GM23248 (cell line): ENCODE results near the gene RHOBTB1. TPM values are rescaled to one million over a fixed set of nuclear protein-coding genes. Genes with fewer than 3 reads are reported as not detected.
A peak's percentile ranks its signal among the peaks of the same experiment; 100 is the strongest.

Experiments used
- DNase-seq: peaks from one replicate; pipeline ENCODE4 v3.0.0-alpha.2; 2015
- H2AFZ ChIP-seq: fragments of 200-600 bp; sonication (generic); 2 replicates; pipeline ENCODE4 v1.6.1; 2016; ENCODE audit warnings: antibody characterized with exemption
- H3F3A ChIP-seq: fragments of 200-600 bp; sonication (generic); 2 replicates; pipeline ENCODE4 v1.6.1; 2016; ENCODE audit warnings: mild to moderate bottlenecking, antibody characterized with exemption, mixed run types; ENCODE audit not compliant: insufficient read depth
- H3K27ac ChIP-seq: fragments of 200-600 bp; sonication (generic); 2 replicates; pipeline ENCODE4 v1.5.1; 2016; ENCODE audit warnings: mild to moderate bottlenecking
- H3K27me3 ChIP-seq: fragments of 200-600 bp; sonication (generic); replicated peaks from 2 replicates; pipeline ENCODE4 v1.6.1; 2016; ENCODE audit warnings: mild to moderate bottlenecking; ENCODE audit not compliant: insufficient read depth
- H3K36me3 ChIP-seq: fragments of 200-600 bp; sonication (generic); 2 replicates; pipeline ENCODE4 v1.6.1; 2016; ENCODE audit warnings: low read depth, mild to moderate bottlenecking
- H3K4me1 ChIP-seq: fragments of 200-600 bp; sonication (generic); 2 replicates; pipeline ENCODE4 v1.6.1; 2016; ENCODE audit warnings: mild to moderate bottlenecking; ENCODE audit not compliant: insufficient read depth
- H3K4me2 ChIP-seq: fragments of 200-600 bp; sonication (generic); one replicate; pipeline ENCODE4 v1.6.1; 2016; ENCODE audit warnings: mild to moderate bottlenecking; ENCODE audit not compliant: unreplicated experiment
- H3K4me3 ChIP-seq: fragments of 200-600 bp; sonication (generic); 2 replicates; pipeline ENCODE4 v1.5.1; 2016; ENCODE audit warnings: mild to moderate bottlenecking
- H3K79me2 ChIP-seq: fragments of 200-600 bp; sonication (generic); 2 replicates; pipeline ENCODE4 v1.6.1; 2016; ENCODE audit warnings: mild to moderate bottlenecking; ENCODE audit not compliant: insufficient read depth
- H3K9ac ChIP-seq: fragments of 200-600 bp; sonication (generic); 2 replicates; pipeline ENCODE4 v1.6.1; 2016; ENCODE audit warnings: mild to moderate bottlenecking
- H3K9me2 ChIP-seq: fragments of 200-600 bp; sonication (generic); 2 replicates; pipeline ENCODE4 v1.6.1; 2016; ENCODE audit warnings: mixed run types, mild to moderate bottlenecking, moderate library complexity; ENCODE audit not compliant: insufficient read depth
- H3K9me3 ChIP-seq: fragments of 200-600 bp; sonication (generic); one replicate; pipeline ENCODE4 v1.6.1; 2017; ENCODE audit warnings: low read depth
- H4K20me1 ChIP-seq: fragments of 200-600 bp; sonication (generic); 2 replicates; pipeline ENCODE4 v1.6.0; 2016; ENCODE audit not compliant: insufficient read depth
- EZH2 ChIP-seq: fragments of 200-600 bp; sonication (generic); IDR thresholded peaks from 2 replicates; pipeline ENCODE4 v1.6.1; 2018; ENCODE audit warnings: antibody characterized with exemption, mild to moderate bottlenecking; ENCODE audit not compliant: insufficient read depth, poor library complexity, severe bottlenecking
- EZH2phosphoT487 ChIP-seq: fragments of 200-600 bp; sonication (generic); IDR thresholded peaks from 2 replicates; pipeline ENCODE4 v1.6.1; 2018; ENCODE audit warnings: antibody characterized with exemption, moderate library complexity, mild to moderate bottlenecking, low read depth; ENCODE audit not compliant: insufficient read depth
- WGBS, 2 experiments: methylation state at CpG; one replicate each; pipeline ENCODE4 v1.1.6; 2015 to 2017; ENCODE audit warnings: low lambda C conversion rate in 2 of 2, low coverage in 1 of 2; ENCODE audit errors: missing lambda C conversion rate in 2 of 2; 5-methylcytosine and 5-hydroxymethylcytosine counted together
- in situ Hi-C: fragments of 300-500 bp; cut with MboI; formaldehyde crosslinking; loops from 2 replicates; pipeline ENCODE4 v1.15.0; 2020
- polyA plus RNA-seq: library from polyadenylated mRNA; unstranded; fragments of >200 nt; fragmentation: Nextera tagmentation; extraction: Ambion mirVana; gene quantifications from 2 replicates; pipeline ENCODE4 v1.2.1, GENCODE V29; 2016
- total RNA-seq: library from RNA; depleted of rRNA; stranded (reverse); fragments of >200 nt; shearing (Covaris generic); gene quantifications from 2 replicates; pipeline ENCODE4 v1.2.3, GENCODE V29; 2014; rRNA removed

The RHOBTB1 gene, protein sequence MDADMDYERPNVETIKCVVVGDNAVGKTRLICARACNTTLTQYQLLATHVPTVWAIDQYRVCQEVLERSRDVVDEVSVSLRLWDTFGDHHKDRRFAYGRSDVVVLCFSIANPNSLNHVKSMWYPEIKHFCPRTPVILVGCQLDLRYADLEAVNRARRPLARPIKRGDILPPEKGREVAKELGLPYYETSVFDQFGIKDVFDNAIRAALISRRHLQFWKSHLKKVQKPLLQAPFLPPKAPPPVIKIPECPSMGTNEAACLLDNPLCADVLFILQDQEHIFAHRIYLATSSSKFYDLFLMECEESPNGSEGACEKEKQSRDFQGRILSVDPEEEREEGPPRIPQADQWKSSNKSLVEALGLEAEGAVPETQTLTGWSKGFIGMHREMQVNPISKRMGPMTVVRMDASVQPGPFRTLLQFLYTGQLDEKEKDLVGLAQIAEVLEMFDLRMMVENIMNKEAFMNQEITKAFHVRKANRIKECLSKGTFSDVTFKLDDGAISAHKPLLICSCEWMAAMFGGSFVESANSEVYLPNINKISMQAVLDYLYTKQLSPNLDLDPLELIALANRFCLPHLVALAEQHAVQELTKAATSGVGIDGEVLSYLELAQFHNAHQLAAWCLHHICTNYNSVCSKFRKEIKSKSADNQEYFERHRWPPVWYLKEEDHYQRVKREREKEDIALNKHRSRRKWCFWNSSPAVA
- total RNA-seq (14.6 and 16.2 TPM in 2 replicates), polyA plus RNA-seq (9.6 and 11.1 TPM in 2 replicates)

DNA sequence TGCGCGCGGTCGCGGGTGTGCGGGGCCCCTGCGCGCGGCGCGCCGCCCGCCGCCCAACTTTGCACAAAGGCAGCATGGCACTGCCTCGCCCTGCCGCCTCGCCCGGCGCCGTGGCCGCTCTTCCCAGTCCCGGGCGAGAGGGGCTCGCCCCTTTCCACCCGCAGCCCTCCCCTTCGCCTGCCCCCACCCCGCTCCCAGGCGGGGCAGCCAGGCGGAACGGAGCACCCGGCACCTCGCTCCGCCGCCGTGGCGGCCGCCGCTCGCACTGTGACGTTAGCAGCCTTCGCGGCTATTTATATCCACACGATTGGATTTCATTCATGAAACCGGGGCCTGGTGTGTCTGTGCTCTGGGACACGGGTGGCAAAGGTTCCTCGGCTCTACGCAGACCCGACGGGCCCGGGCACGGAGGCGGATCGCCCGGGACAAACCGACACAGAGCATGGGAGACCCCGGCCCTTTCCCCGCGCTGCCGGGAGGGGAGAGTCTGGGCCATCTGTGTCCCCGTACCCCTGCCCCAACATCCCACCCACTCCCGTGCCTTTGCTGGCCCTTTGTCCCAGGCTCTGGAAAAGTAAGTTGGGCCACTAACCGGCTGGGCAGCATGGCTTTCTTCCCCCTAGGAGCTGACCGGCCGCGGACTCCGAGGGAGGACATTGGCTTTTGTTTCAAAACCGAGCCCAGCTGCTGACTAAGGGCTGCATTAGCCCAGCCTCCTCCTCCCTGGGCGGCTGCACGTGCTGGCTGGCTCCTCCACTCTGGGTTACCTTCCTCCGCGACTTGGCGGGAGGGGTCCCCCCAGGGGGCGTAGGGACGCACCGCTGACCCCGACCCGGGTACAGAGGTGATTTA, at the start of gene RHOBTB1:
TSS of gene RHOBTB1 (minus strand) at position 128 of the 852 bp plus-strand sequence. CDS start 32,643 bp downstream, outside the sequence.
- no peaks in the 10 kb centered on the region for H3K36me3 ChIP-seq
- no peaks in the 10 kb centered on the region for H3K27me3 ChIP-seq
- H4K20me1 ChIP-seq = no peaks in the 10 kb centered on the region
- H3F3A ChIP-seq = peaks cover 5% of the 10 kb centered on the region; the same call in 1 of the 2 replicates
- H3K27ac ChIP-seq = peak within 1 kb of the TSS; percentile 98
- in situ Hi-C loops = no loop called here
- peak within 1 kb of the TSS; percentile 98 for H3K9ac ChIP-seq
- peaks cover 24% of the 10 kb centered on the region for H3K79me2 ChIP-seq
- peak within 1 kb of the TSS; percentile 100 for H3K4me2 ChIP-seq
- TF ChIP-seq EZH2 (no peak), EZH2phosphoT487 (no peak)
- DNase-seq = peak; percentile 92
- peak within 1 kb of the TSS; percentile 85 for H3K4me3 ChIP-seq
- 1% methylated on average over 56 to 62 of the region's 77 CpGs for WGBS, 2 experiments
- H2AFZ ChIP-seq = peak within 1 kb of the TSS; percentile 98
- H3K9me3 ChIP-seq = no peaks in the 10 kb centered on the region
- peaks cover 20% of the 10 kb centered on the region for H3K4me1 ChIP-seq
- H3K9me2 ChIP-seq = no peaks in the 10 kb centered on the region

DNA sequence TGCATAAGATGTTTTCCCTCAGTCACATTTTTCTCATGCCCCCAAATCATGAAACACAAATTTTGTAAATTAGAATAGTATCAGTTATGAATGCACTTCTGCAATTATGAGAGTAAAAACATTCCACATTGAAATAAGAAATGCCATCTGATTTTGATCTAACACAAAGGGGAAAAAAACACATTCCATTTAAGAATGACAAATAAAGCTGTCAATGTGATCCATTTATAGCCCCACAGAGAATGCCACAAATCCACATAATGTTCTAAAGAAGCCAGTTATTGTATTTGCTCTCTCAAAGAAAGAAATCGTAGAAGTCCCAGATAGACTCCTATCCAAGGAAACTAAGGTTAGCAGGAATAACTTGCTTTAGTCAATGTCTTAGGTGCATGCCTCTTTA, 48.7 kb upstream of the RHOBTB1 start:
- H3K36me3 ChIP-seq = no peaks in the 10 kb centered on the region
- H3K9ac ChIP-seq = no peak overlapping the region
- no peaks in the 10 kb centered on the region for H3K27me3 ChIP-seq
- TF ChIP-seq EZH2phosphoT487 (no peak), EZH2 (no peak)
- H3F3A ChIP-seq = no peaks in the 10 kb centered on the region
- no peak for DNase-seq
- H3K4me1 ChIP-seq = no peaks in the 10 kb centered on the region
- no peak overlapping the region for H3K27ac ChIP-seq
- H3K9me3 ChIP-seq = no peaks in the 10 kb centered on the region
- H3K79me2 ChIP-seq = no peaks in the 10 kb centered on the region
- 0 out of 2 replicates have a peak, but pooled peaks cover 3% of the 10 kb centered on the region for H3K9me2 ChIP-seq
- H3K4me2 ChIP-seq = no peak overlapping the region
- H3K4me3 ChIP-seq = no peak overlapping the region
- 10 to 21% methylated on average over 1 of the region's 1 CpG for WGBS, 2 experiments
- in situ Hi-C loops = no loop called here
- no peak overlapping the region for H2AFZ ChIP-seq
- H4K20me1 ChIP-seq = no peaks in the 10 kb centered on the region

DNA sequence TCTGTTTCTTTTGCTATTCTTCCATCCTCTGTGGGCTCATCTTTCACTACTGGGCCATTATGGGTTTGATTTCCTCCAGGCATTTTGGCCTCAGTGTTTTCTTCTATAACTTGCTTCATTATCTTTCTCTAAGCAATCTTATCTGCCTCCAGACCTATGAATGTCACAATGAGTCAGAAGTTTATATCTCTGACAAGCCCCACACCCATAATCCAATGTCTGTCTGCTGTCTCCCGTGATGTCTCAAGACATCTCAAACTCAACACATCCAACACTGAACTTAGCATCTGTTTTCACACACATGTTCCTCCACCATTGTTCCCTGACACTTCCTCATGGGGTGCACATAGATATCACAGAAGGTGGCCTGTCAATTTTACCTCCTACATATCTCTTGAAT, 46.7 kb upstream of the RHOBTB1 start:
- H3K4me1 ChIP-seq = no peaks in the 10 kb centered on the region
- TF ChIP-seq EZH2 = no peak
- 86 to 92% methylated on average over 1 of the region's 1 CpG for WGBS, 2 experiments
- no peaks in the 10 kb centered on the region for H3K27me3 ChIP-seq
- 0 out of 2 replicates have a peak, but pooled peaks cover under 1% of the 10 kb centered on the region for H3K9me2 ChIP-seq
- H3K9me3 ChIP-seq = no peaks in the 10 kb centered on the region
- no peak overlapping the region for H3K4me2 ChIP-seq
- in situ Hi-C loops = no loop called here
- no peak overlapping the region for H3K27ac ChIP-seq
- H3K36me3 ChIP-seq = no peaks in the 10 kb centered on the region
- no peak for DNase-seq
- no peaks in the 10 kb centered on the region for H3F3A ChIP-seq
- no peak overlapping the region for H2AFZ ChIP-seq
- no peaks in the 10 kb centered on the region for H4K20me1 ChIP-seq
- no peak overlapping the region for H3K4me3 ChIP-seq
- no peaks in the 10 kb centered on the region for H3K79me2 ChIP-seq
- H3K9ac ChIP-seq = no peak overlapping the region

DNA sequence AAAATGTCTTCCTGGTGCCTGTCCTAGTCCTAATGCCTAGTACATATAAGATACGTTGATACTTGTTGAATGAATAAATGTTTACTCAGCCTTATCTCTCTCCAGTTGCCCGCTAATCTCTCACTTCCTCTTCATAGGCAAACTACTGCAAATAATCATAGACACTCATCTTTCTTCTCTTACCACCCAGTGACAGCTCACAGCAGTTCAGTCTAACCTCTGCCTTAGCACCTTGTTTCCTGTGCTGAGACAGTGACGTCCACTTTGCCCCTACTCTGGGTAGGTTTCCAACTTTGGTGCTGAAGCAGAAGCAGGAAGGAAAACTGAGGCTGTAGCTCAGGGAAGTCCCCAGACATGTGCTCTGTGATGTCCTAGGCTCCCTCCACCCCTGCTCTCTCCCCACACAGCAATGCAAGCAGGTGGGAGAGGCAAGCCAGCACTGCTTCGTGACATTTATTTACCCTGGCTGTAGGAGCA, 45.5 kb upstream of the RHOBTB1 start:
- TF ChIP-seq EZH2phosphoT487 = no peak
- no peaks in the 10 kb centered on the region for H3K9me3 ChIP-seq
- no peaks in the 10 kb centered on the region for H3K9me2 ChIP-seq
- no peaks in the 10 kb centered on the region for H3K4me1 ChIP-seq
- H3K27ac ChIP-seq = no peak overlapping the region
- H3K4me2 ChIP-seq = no peak overlapping the region
- no peak for DNase-seq
- H3K4me3 ChIP-seq = no peak overlapping the region
- in situ Hi-C loops = no loop called here
- H3K9ac ChIP-seq = no peak overlapping the region
- no peaks in the 10 kb centered on the region for H3F3A ChIP-seq
- no peaks in the 10 kb centered on the region for H3K79me2 ChIP-seq
- no peaks in the 10 kb centered on the region for H3K27me3 ChIP-seq
- WGBS, 2 experiments = 74 to 83% methylated on average over 4 of the region's 4 CpGs
- no peaks in the 10 kb centered on the region for H3K36me3 ChIP-seq
- H2AFZ ChIP-seq = no peak overlapping the region
- no peaks in the 10 kb centered on the region for H4K20me1 ChIP-seq
